ENCODE data around the gene G6PC2.

- TF ChIP-seq EZH2phosphoT487 (IDR thresholded peaks at IDR 0.05; ENCODE audit: low read length) (no peak), EZH2 (optimal IDR thresholded peaks at IDR 0.05; ENCODE audit: low read depth, low read length) (no peak)
- TF ChIP-seq, protein P1, sequence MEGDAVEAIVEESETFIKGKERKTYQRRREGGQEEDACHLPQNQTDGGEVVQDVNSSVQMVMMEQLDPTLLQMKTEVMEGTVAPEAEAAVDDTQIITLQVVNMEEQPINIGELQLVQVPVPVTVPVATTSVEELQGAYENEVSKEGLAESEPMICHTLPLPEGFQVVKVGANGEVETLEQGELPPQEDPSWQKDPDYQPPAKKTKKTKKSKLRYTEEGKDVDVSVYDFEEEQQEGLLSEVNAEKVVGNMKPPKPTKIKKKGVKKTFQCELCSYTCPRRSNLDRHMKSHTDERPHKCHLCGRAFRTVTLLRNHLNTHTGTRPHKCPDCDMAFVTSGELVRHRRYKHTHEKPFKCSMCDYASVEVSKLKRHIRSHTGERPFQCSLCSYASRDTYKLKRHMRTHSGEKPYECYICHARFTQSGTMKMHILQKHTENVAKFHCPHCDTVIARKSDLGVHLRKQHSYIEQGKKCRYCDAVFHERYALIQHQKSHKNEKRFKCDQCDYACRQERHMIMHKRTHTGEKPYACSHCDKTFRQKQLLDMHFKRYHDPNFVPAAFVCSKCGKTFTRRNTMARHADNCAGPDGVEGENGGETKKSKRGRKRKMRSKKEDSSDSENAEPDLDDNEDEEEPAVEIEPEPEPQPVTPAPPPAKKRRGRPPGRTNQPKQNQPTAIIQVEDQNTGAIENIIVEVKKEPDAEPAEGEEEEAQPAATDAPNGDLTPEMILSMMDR (IDR thresholded peaks at IDR 0.05; ENCODE audit: low read length) = no peak
Measured at GRCh38 chr2:168939918-168940317, 38.8 kb downstream of the G6PC2 start.
